Measurements from ENCODE around the gene PLA2G2C.

DNA sequence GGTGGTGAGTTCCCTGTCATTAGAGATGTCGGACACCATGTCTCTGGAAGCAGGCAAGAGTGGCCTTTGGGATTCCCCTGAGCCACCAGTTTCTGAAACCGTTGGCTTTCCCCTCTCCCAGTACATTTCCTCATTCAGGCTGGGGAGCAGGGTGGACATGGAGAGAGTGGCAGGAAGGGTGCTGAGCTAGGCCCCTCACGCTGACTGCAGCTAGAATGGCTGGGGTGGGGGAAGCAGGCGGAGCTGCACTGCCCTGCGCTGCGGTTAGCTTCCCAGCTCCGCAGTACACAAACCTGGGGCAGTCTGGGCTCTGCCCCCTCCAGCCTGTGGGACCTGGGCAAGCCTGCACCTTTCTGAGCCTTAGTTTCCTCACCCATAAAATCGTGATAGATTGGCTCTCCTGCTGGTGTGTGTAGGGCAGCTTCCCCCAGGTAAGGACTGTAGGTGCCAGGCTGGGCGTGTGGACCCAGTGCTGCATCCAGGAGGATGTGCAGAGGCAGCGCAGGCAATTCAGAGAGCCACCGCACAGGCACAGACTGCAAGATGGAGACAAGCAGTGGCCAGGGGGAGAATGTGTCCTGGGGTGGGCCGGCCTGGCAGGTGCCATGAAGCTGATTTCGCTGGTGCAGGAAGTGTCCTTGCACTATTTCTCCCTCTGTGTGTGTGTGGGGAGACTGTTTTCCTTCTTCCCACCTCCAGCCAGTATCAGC, 44.2 kb downstream of the PLA2G2C start:
- TF ChIP-seq ZNF565 (CRISPR knock-in tag; conservative IDR thresholded peaks at IDR 0.05; ENCODE audit: low read depth) (no peak), SNAI2 (CRISPR knock-in tag; IDR thresholded peaks at IDR 0.05) (no peak), TCF4 (CRISPR knock-in tag; IDR thresholded peaks at IDR 0.05; ENCODE audit: borderline replicate concordance) (no peak), CSDC2 (CRISPR knock-in tag; IDR thresholded peaks at IDR 0.05) (no peak), RARB (CRISPR knock-in tag; IDR thresholded peaks at IDR 0.05) (no peak), ZFP3 (CRISPR knock-in tag; IDR thresholded peaks at IDR 0.05) (no peak), ZFP30 (CRISPR knock-in tag; IDR thresholded peaks at IDR 0.05) (no peak), ARNTL (CRISPR knock-in tag; IDR thresholded peaks at IDR 0.05; ENCODE audit: borderline replicate concordance, low read depth) (no peak)
- TF ChIP-seq, protein P1, sequence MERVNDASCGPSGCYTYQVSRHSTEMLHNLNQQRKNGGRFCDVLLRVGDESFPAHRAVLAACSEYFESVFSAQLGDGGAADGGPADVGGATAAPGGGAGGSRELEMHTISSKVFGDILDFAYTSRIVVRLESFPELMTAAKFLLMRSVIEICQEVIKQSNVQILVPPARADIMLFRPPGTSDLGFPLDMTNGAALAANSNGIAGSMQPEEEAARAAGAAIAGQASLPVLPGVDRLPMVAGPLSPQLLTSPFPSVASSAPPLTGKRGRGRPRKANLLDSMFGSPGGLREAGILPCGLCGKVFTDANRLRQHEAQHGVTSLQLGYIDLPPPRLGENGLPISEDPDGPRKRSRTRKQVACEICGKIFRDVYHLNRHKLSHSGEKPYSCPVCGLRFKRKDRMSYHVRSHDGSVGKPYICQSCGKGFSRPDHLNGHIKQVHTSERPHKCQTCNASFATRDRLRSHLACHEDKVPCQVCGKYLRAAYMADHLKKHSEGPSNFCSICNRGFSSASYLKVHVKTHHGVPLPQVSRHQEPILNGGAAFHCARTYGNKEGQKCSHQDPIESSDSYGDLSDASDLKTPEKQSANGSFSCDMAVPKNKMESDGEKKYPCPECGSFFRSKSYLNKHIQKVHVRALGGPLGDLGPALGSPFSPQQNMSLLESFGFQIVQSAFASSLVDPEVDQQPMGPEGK (CRISPR knock-in tag; IDR thresholded peaks at IDR 0.05; ENCODE audit: borderline replicate concordance), result no peak
- TF ChIP-seq, protein P2, sequence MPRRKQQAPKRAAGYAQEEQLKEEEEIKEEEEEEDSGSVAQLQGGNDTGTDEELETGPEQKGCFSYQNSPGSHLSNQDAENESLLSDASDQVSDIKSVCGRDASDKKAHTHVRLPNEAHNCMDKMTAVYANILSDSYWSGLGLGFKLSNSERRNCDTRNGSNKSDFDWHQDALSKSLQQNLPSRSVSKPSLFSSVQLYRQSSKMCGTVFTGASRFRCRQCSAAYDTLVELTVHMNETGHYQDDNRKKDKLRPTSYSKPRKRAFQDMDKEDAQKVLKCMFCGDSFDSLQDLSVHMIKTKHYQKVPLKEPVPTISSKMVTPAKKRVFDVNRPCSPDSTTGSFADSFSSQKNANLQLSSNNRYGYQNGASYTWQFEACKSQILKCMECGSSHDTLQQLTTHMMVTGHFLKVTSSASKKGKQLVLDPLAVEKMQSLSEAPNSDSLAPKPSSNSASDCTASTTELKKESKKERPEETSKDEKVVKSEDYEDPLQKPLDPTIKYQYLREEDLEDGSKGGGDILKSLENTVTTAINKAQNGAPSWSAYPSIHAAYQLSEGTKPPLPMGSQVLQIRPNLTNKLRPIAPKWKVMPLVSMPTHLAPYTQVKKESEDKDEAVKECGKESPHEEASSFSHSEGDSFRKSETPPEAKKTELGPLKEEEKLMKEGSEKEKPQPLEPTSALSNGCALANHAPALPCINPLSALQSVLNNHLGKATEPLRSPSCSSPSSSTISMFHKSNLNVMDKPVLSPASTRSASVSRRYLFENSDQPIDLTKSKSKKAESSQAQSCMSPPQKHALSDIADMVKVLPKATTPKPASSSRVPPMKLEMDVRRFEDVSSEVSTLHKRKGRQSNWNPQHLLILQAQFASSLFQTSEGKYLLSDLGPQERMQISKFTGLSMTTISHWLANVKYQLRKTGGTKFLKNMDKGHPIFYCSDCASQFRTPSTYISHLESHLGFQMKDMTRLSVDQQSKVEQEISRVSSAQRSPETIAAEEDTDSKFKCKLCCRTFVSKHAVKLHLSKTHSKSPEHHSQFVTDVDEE (CRISPR knock-in tag; IDR thresholded peaks at IDR 0.05), result no peak
- TF ChIP-seq, protein P3, sequence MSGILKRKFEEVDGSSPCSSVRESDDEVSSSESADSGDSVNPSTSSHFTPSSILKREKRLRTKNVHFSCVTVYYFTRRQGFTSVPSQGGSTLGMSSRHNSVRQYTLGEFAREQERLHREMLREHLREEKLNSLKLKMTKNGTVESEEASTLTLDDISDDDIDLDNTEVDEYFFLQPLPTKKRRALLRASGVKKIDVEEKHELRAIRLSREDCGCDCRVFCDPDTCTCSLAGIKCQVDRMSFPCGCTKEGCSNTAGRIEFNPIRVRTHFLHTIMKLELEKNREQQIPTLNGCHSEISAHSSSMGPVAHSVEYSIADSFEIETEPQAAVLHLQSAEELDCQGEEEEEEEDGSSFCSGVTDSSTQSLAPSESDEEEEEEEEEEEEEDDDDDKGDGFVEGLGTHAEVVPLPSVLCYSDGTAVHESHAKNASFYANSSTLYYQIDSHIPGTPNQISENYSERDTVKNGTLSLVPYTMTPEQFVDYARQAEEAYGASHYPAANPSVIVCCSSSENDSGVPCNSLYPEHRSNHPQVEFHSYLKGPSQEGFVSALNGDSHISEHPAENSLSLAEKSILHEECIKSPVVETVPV (CRISPR knock-in tag; IDR thresholded peaks at IDR 0.05), result no peak
- TF ChIP-seq, protein P4, sequence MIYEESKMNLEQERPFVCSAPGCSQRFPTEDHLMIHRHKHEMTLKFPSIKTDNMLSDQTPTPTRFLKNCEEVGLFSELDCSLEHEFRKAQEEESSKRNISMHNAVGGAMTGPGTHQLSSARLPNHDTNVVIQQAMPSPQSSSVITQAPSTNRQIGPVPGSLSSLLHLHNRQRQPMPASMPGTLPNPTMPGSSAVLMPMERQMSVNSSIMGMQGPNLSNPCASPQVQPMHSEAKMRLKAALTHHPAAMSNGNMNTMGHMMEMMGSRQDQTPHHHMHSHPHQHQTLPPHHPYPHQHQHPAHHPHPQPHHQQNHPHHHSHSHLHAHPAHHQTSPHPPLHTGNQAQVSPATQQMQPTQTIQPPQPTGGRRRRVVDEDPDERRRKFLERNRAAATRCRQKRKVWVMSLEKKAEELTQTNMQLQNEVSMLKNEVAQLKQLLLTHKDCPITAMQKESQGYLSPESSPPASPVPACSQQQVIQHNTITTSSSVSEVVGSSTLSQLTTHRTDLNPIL (CRISPR knock-in tag; IDR thresholded peaks at IDR 0.05; ENCODE audit: low read depth), result no peak
